H1 (cell line): Measurements from ENCODE around the gene HS1BP3. TPM values are rescaled to one million over a fixed set of nuclear protein-coding genes. Genes with fewer than 3 reads are reported as not detected.
A peak's percentile ranks its signal among the peaks of the same experiment; 100 is the strongest.

Experiments used
- CTCF ChIA-PET: fragments of 300-600 bp; sonication (Branson Sonifier 250); formaldehyde crosslinking; loops from one replicate; lab custom pipeline; 2021; ENCODE audit not compliant: partially characterized antibody; lab: Charles Lee
- POLR2A ChIA-PET: fragments of 300-600 bp; sonication (Branson Sonifier 250); formaldehyde crosslinking; loops from one replicate; lab custom pipeline; 2021; ENCODE audit warnings: inconsistent platforms; ENCODE audit not compliant: partially characterized antibody; lab: Charles Lee
- DNase-seq, 2 experiments: peaks; one replicate each; pipeline versions ENCODE4 v3.0.0 to v3.0.0-alpha.2; 2010 to 2022; ENCODE audit warnings: low spot score in 2 of 2, low read depth in 1 of 2, mixed read lengths in 1 of 2
- FAIRE-seq: peaks from 2 replicates; lab custom pipeline; 2011; peaks lifted over from hg19 to GRCh38; lab: Jason Lieb, UNC
- H2AFZ ChIP-seq: 2 replicates; pipeline ENCODE4 v1.8.1; 2012; ENCODE audit warnings: low read length, inconsistent platforms
- H2AK5ac ChIP-seq: 2 replicates; pipeline ENCODE4 v1.6.1; 2013; ENCODE audit warnings: low read depth, low read length
- H2BK120ac ChIP-seq: replicated peaks from 2 replicates; pipeline ENCODE3; 2013; ENCODE audit warnings: low read depth, low read length, inconsistent platforms
- H2BK12ac ChIP-seq: 2 replicates; pipeline ENCODE4 v1.6.1; 2013; ENCODE audit warnings: low read depth, low read length
- H2BK15ac ChIP-seq: 2 replicates; pipeline ENCODE4 v1.6.1; 2013; ENCODE audit warnings: low read length
- H2BK20ac ChIP-seq: 2 replicates; pipeline ENCODE4 v1.6.1; 2013; ENCODE audit warnings: low read length
- H2BK5ac ChIP-seq: 2 replicates; pipeline ENCODE4 v1.6.1; 2013; ENCODE audit warnings: low read depth, low read length
- H3K14ac ChIP-seq: 2 replicates; pipeline ENCODE4 v1.6.1; 2013; ENCODE audit warnings: inconsistent platforms; ENCODE audit not compliant: insufficient read length
- H3K18ac ChIP-seq: 2 replicates; pipeline ENCODE4 v1.6.1; 2013; ENCODE audit warnings: low read length; ENCODE audit errors: extremely low read depth
- H3K23ac ChIP-seq: 2 replicates; pipeline ENCODE4 v1.6.1; 2013; ENCODE audit warnings: inconsistent platforms; ENCODE audit not compliant: insufficient read length
- H3K23me2 ChIP-seq: 2 replicates; pipeline ENCODE4 v1.6.1; 2013; ENCODE audit warnings: low read depth, low read length
- H3K27ac ChIP-seq: 2 replicates; pipeline ENCODE4 v1.6.1; 2011; ENCODE audit warnings: low read depth, low read length, inconsistent platforms
- H3K27me3 ChIP-seq, 4 experiments: replicated peaks in 1 of 4; 1 replicate in 1 of 4; 2 replicates in 3 of 4; pipeline versions ENCODE4 v1.6.1 to v1.8.1; 2011 to 2013; ENCODE audit warnings: low read length in 3 of 4, mild to moderate bottlenecking in 3 of 4, inconsistent platforms in 2 of 4, mixed read lengths in 2 of 4, moderate library complexity in 1 of 4; ENCODE audit not compliant: control insufficient read depth in 3 of 4, insufficient read depth in 3 of 4; ENCODE audit errors: extremely low read depth in 1 of 4
- H3K36me3 ChIP-seq, 4 experiments: 2 replicates each; pipeline versions ENCODE4 v1.6.1 to v1.8.1; 2011 to 2013; ENCODE audit warnings: mild to moderate bottlenecking in 4 of 4, low read length in 3 of 4, moderate library complexity in 2 of 4, control low read depth in 1 of 4, inconsistent platforms in 1 of 4; ENCODE audit not compliant: insufficient read depth in 4 of 4, control insufficient read depth in 2 of 4
- H3K4ac ChIP-seq: replicated peaks from 2 replicates; pipeline ENCODE3; 2013; ENCODE audit warnings: low read length, low read depth, mixed read lengths, inconsistent platforms; ENCODE audit not compliant: insufficient read length
- H3K4me1 ChIP-seq, 4 experiments: replicated peaks in 1 of 4; 1 replicate in 1 of 4; 2 replicates in 3 of 4; pipeline versions ENCODE4 v1.6.1 to v1.8.1; 2011 to 2013; ENCODE audit warnings: low read length in 3 of 4, inconsistent platforms in 2 of 4, mixed read lengths in 1 of 4; ENCODE audit not compliant: insufficient read depth in 4 of 4, control insufficient read depth in 3 of 4
- H3K4me2 ChIP-seq, 2 experiments: 2 replicates each; pipeline versions ENCODE4 v1.6.1 to v1.8.1; 2011 to 2013; ENCODE audit warnings: low read depth in 2 of 2, low read length in 2 of 2, control low read depth in 1 of 2, inconsistent platforms in 1 of 2, mild to moderate bottlenecking in 1 of 2; ENCODE audit not compliant: insufficient read depth in 1 of 2
- H3K4me3 ChIP-seq, 4 experiments: fragments of 200-600, 300-600 bp in 1 of 4; sonication (generic), shearing (Covaris generic), sonication (Bioruptor Twin) in 1 of 4; 2 replicates each; pipeline versions ENCODE4 v1.5.1 to v1.8.1; 2011 to 2016; ENCODE audit warnings: low read length in 4 of 4, low read depth in 3 of 4, control low read depth in 2 of 4, inconsistent platforms in 2 of 4, mild to moderate bottlenecking in 2 of 4, mixed read lengths in 1 of 4, moderate library complexity in 1 of 4; ENCODE audit not compliant: insufficient read depth in 2 of 4; ENCODE audit errors: extremely low read depth in 1 of 4
- H3K56ac ChIP-seq: replicated peaks from 2 replicates; pipeline ENCODE3; 2013; ENCODE audit warnings: low read depth, mild to moderate bottlenecking, mixed read lengths, low read length, inconsistent platforms; ENCODE audit not compliant: insufficient read length
- H3K79me1 ChIP-seq: 2 replicates; pipeline ENCODE4 v1.6.1; 2013; ENCODE audit warnings: low read depth, low read length, control low read depth
- H3K79me2 ChIP-seq, 2 experiments: 2 replicates each; pipeline versions ENCODE4 v1.6.1 to v1.8.1; 2012 to 2013; ENCODE audit warnings: low read length in 2 of 2, mild to moderate bottlenecking in 2 of 2, inconsistent platforms in 1 of 2; ENCODE audit not compliant: insufficient read depth in 2 of 2, control insufficient read depth in 1 of 2
- H3K9ac ChIP-seq, 4 experiments: replicated peaks in 1 of 4; 1 replicate in 1 of 4; 2 replicates in 3 of 4; pipeline versions ENCODE4 v1.6.1 to v1.8.1; 2011 to 2013; ENCODE audit warnings: low read depth in 3 of 4, low read length in 3 of 4, control low read depth in 2 of 4, mild to moderate bottlenecking in 2 of 4, moderate library complexity in 2 of 4, inconsistent platforms in 1 of 4; ENCODE audit errors: extremely low read depth in 1 of 4
- H3K9me3 ChIP-seq, 2 experiments: 2 replicates each; pipeline versions ENCODE4 v1.6.1 to v1.8.1; 2012 to 2013; ENCODE audit warnings: mild to moderate bottlenecking in 2 of 2, moderate library complexity in 2 of 2, control low read depth in 1 of 2, inconsistent platforms in 1 of 2, low read depth in 1 of 2, low read length in 1 of 2, mixed read lengths in 1 of 2; ENCODE audit not compliant: insufficient read depth in 2 of 2
- H4K20me1 ChIP-seq, 2 experiments: replicated peaks in 1 of 2; 2 replicates each; pipeline versions ENCODE3 to v1.8.1; 2011 to 2013; ENCODE audit warnings: inconsistent platforms in 2 of 2, low read length in 2 of 2, mild to moderate bottlenecking in 1 of 2; ENCODE audit not compliant: insufficient read depth in 2 of 2, control insufficient read depth in 1 of 2
- H4K5ac ChIP-seq: 2 replicates; pipeline ENCODE4 v1.6.1; 2013; ENCODE audit warnings: low read length, low read depth, mixed read lengths, inconsistent platforms; ENCODE audit not compliant: insufficient read length
- H4K8ac ChIP-seq: 2 replicates; pipeline ENCODE4 v1.8.0; 2013; ENCODE audit warnings: mild to moderate bottlenecking, moderate library complexity, low read length, inconsistent platforms; ENCODE audit not compliant: insufficient read depth; ENCODE audit errors: extremely low read depth
- H4K91ac ChIP-seq: replicated peaks from 2 replicates; pipeline ENCODE3; 2013; ENCODE audit warnings: low read length, mixed read lengths, inconsistent platforms; ENCODE audit not compliant: insufficient read length
- ATF3 ChIP-seq: IDR thresholded peaks from 2 replicates; pipeline ENCODE4 v1.6.1; 2011; ENCODE audit warnings: low read depth, mild to moderate bottlenecking, low read length; ENCODE audit not compliant: insufficient read depth
- CHD2 ChIP-seq: IDR thresholded peaks from 2 replicates; pipeline ENCODE4 v1.6.1; 2012; ENCODE audit warnings: low read length, improper control_type of control experiment
- EZH2 ChIP-seq: fragments of 200-600 bp; sonication (generic); IDR thresholded peaks from 2 replicates; pipeline ENCODE4 v1.7.1; 2012; ENCODE audit warnings: low read depth, mild to moderate bottlenecking, moderate library complexity, low read length, inconsistent platforms; ENCODE audit not compliant: severe bottlenecking
- MAX ChIP-seq: IDR thresholded peaks from 2 replicates; pipeline ENCODE4 v1.6.1; 2012; ENCODE audit warnings: inconsistent platforms
- POU5F1 ChIP-seq: IDR thresholded peaks from 2 replicates; pipeline ENCODE4 v1.6.1; 2011; ENCODE audit warnings: low read depth, mild to moderate bottlenecking, low read length, moderate library complexity
- SAP30 ChIP-seq: fragments of 300-600 bp; sonication (generic); IDR thresholded peaks from 2 replicates; pipeline ENCODE4 v1.7.1; 2012; ENCODE audit warnings: low read length, moderate library complexity, mild to moderate bottlenecking, inconsistent platforms; ENCODE audit not compliant: insufficient read depth, insufficient replicate concordance
- SIN3A ChIP-seq, 2 experiments: IDR thresholded peaks in 1 of 2; conservative IDR thresholded peaks in 1 of 2; 2 replicates each; pipeline ENCODE4 v1.6.1; 2011 to 2012; ENCODE audit warnings: low read length in 2 of 2, improper control_type of control experiment in 1 of 2, low read depth in 1 of 2, mild to moderate bottlenecking in 1 of 2
- SRF ChIP-seq: IDR thresholded peaks from 2 replicates; pipeline ENCODE4 v1.6.1; 2011; ENCODE audit warnings: mild to moderate bottlenecking, low read depth, low read length, moderate library complexity
- TBP ChIP-seq: IDR thresholded peaks from 2 replicates; pipeline ENCODE4 v1.6.1; 2011; ENCODE audit warnings: low read depth, low read length, improper control_type of control experiment
- WGBS, 2 experiments: shearing (Covaris generic) in 1 of 2; methylation state at CpG; one replicate each; pipeline versions ENCODE4 v1.1.6 to v1.1.7; 2013 to 2015; ENCODE audit warnings: low lambda C conversion rate in 2 of 2, mixed read lengths in 2 of 2, inconsistent platforms in 1 of 2, low coverage in 1 of 2, missing lambda C conversion rate in 1 of 2; ENCODE audit not compliant: insufficient replicate concordance in 2 of 2, insufficient coverage in 1 of 2, insufficient read length in 1 of 2; ENCODE audit errors: extremely low coverage in 1 of 2, missing lambda C conversion rate in 1 of 2; 5-methylcytosine and 5-hydroxymethylcytosine counted together
- polyA plus RNA-seq, 7 experiments: library from polyadenylated mRNA; depleted of rRNA in 3 of 7; stranded (reverse) in 5 of 7; unstranded in 2 of 7; fragments of >200 nt in 5 of 7; fragments of 200-250 nt in 2 of 7; gene quantifications; 1 replicate in 5 of 7; 2 replicates in 1 of 7; 4 replicates in 1 of 7; pipeline versions ENCODE4 v1.2.1 to v1.2.3, GENCODE V29; 2011 to 2013; ENCODE audit warnings: missing spikeins in 2 of 7, mixed read lengths in 2 of 7
- total RNA-seq: library from RNA; stranded (reverse); fragmentation: NEBNext Ultra II Directional; extraction: Animal tissue kit (Norgen Biotek cat#: 25700); gene quantifications from 2 replicates; pipeline ENCODE4 v1.2.1, GENCODE V29; 2021

Gene HS1BP3
- total and polyA plus RNA-seq, 2 of the 8 experiments (the other 6 are each of a cell fraction or from before 2014, with no cell fraction given), result 11.1 to 11.3 TPM

- peaks cover 0 to 3% (median 3%) of the 10 kb centered on the region in 4 experiments; a peak in 6 of 7 replicates for H3K4me1 ChIP-seq
- no peak overlapping the region for H3K27ac ChIP-seq
- H2BK120ac ChIP-seq, result no peak overlapping the region
- H4K8ac ChIP-seq, result no peak overlapping the region
- no peak overlapping the region for H3K4me3 ChIP-seq
- no peaks in the 10 kb centered on the region for H3K36me3 ChIP-seq
- H2AK5ac ChIP-seq, result no peak overlapping the region
- H3K23ac ChIP-seq, result no peak overlapping the region
- no peaks in the 10 kb centered on the region for H3K79me1 ChIP-seq
- H3K4me2 ChIP-seq, result no peak overlapping the region
- no peak overlapping the region for H3K9ac ChIP-seq
- H4K20me1 ChIP-seq, result no peaks in the 10 kb centered on the region
- CTCF ChIA-PET, result interaction anchor here (0.9 to 4.4 kb wide), 10 partner anchors 9 to 94 kb away, joined by 3 to 21 read pairs (median 4); no protein-coding TSS in a partner anchor
- DNase-seq (peak in 1 of 2 experiments; percentile 68), FAIRE-seq (no peak)
- no peak overlapping the region for H2AFZ ChIP-seq
- POLR2A ChIA-PET, result interaction anchor here (0.8 to 1.4 kb wide), 3 partner anchors 10 to 131 kb away, joined by 3 to 7 read pairs (median 3); partner anchors contain the start of gene RHOB
- H3K14ac ChIP-seq, result no peak overlapping the region
- peaks cover under 1% of the 10 kb centered on the region; the same call in 1 of the 2 replicates for H3K23me2 ChIP-seq
- H4K5ac ChIP-seq, result no peak overlapping the region
- no peaks in the 10 kb centered on the region; a peak in 1 of 7 replicates for H3K27me3 ChIP-seq
- H3K4ac ChIP-seq, result no peak overlapping the region
- peak overlapping the region; percentile 87; the same call in 1 of the 2 replicates for H2BK12ac ChIP-seq
- peaks cover 5 to 6% of the 10 kb centered on the region in 2 experiments; a peak in 2 of 4 replicates for H3K9me3 ChIP-seq
- no peak overlapping the region for H3K18ac ChIP-seq
- peak overlapping the region; percentile 11; the same call in 1 of the 2 replicates for H2BK15ac ChIP-seq
- H2BK20ac ChIP-seq, result peak overlapping the region; percentile 32; the same call in 1 of the 2 replicates
- no peaks in the 10 kb centered on the region for H3K79me2 ChIP-seq
- WGBS, 2 experiments, result 84% methylated on average over 15 of the region's 15 CpGs; no CpG with 5 or more reads in 1 of the 2 experiments
- no peak overlapping the region for H3K56ac ChIP-seq
- H4K91ac ChIP-seq, result peak overlapping the region; percentile 70
- peak overlapping the region; percentile 81; the same call in 1 of the 2 replicates for H2BK5ac ChIP-seq
- TF ChIP-seq POU5F1 (no peak), ATF3 (peak; percentile 19; the same call in 1 of the 2 replicates), TBP (no peak), CHD2 (no peak), SAP30 (no peak), SIN3A (conservative IDR thresholded peaks at IDR 0.05 in 1 of 2, IDR thresholded peaks at IDR 0.05 in 1 of 2; ENCODE audit: low read depth in 1 of 2, low read length in 2 of 2) (no peak), MAX (no peak), EZH2 (no peak), SRF (no peak)
These were observed 71.7 kb downstream of the HS1BP3 start for GRCh38 chr2:20578895-20579825.
